ENCODE measurements around the gene ZSCAN22.
"Not testable (repeated sequence)": the region's sequence is repeated elsewhere in the genome, so short reads cannot be mapped to it uniquely, and the experiment has no call there.

Gene ZSCAN22

DNA sequence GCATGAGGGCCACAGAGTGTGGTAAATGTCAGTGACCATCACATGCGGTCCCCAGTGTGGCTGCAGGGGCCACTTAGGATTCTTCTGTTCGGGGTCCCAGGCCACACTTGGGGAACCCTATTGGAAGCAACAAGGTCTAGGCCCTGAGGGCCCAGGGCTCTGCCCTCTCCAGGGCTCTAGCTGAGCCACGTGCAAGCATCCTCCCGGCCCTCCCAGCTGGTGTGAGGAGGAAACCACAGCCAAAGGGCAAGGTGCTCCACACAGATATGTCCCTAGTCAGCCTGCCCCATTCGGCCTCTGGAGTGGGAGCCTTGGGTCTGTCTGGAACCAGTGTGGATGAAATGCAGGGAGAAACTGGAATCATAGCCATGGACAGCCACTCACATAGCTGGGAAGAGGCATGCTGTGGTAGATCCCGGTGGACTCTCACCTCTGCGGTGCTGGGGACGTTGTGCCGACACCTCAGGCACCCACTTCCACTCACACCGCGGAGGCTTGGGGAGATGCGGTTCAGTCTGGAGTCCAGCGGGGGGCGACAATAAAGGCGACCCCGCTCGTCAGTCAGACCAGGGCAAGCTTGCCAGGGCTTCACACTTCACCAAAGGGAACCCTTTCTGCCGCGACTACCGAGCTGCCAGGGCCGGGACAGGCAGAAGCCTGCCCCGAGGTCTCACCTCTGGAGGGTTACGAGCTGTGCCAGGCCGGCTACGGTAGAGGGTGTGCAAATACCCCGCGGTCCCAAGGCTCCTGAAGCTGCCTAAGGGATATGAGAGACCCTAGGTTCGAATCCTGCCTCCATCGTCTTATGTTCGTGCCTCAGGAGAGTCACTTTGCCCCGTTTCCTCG, 40.0 kb downstream of the ZSCAN22 start:
- ChIA-PET CTCF (no interaction called here), POLR2A (no interaction called here)
- TF ChIP-seq, protein P1, sequence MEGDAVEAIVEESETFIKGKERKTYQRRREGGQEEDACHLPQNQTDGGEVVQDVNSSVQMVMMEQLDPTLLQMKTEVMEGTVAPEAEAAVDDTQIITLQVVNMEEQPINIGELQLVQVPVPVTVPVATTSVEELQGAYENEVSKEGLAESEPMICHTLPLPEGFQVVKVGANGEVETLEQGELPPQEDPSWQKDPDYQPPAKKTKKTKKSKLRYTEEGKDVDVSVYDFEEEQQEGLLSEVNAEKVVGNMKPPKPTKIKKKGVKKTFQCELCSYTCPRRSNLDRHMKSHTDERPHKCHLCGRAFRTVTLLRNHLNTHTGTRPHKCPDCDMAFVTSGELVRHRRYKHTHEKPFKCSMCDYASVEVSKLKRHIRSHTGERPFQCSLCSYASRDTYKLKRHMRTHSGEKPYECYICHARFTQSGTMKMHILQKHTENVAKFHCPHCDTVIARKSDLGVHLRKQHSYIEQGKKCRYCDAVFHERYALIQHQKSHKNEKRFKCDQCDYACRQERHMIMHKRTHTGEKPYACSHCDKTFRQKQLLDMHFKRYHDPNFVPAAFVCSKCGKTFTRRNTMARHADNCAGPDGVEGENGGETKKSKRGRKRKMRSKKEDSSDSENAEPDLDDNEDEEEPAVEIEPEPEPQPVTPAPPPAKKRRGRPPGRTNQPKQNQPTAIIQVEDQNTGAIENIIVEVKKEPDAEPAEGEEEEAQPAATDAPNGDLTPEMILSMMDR (IDR thresholded peaks at IDR 0.05; ENCODE audit: control extremely low read depth, extremely low read depth, low read depth, missing control alignments), result no peak
- DNase-seq (ENCODE audit: extremely low spot score), result no peak

DNA sequence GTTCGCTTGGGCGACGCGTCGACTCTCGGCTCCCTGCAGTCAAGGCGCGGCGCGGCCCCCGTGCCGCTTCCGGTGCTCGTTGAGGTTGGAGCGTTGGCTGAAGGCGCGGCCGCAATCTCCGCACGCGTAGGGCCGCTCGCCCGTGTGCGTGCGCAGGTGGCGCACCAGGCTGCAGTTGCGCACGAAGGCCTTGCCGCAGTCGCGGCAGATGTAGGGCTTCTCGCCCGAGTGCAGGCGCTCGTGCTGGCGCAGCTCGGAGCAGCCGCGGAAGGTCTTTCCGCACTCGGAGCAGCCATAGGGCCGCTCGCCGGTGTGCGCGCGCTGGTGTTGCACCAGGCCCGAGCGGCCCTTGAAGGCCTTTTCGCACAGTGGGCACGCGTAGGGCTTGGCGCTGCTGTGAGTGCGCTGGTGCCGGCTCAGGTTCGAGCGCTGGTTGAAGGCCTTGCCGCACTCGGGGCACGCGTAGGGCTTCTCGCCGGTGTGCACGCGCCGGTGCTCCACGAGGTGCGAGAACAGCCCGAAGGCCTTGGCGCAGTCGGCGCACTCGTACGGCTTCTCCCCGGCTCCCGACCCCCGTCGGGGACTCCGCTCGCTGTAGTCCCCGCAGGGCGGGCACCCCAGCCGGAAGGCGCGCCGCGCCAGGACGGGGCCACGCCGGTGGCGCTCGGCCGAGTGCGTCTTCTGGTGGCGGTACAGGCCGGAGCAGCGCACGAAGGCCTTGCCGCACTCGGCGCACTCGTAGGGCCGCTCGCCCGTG, 41.1 kb downstream of the ZSCAN22 start:
- DNase-seq (ENCODE audit: extremely low spot score), result no peak
- TF ChIP-seq, protein P1 (IDR thresholded peaks at IDR 0.05; ENCODE audit: control extremely low read depth, extremely low read depth, low read depth, missing control alignments), result no peak
- ChIA-PET CTCF (no interaction called here), POLR2A (no interaction called here)

DNA sequence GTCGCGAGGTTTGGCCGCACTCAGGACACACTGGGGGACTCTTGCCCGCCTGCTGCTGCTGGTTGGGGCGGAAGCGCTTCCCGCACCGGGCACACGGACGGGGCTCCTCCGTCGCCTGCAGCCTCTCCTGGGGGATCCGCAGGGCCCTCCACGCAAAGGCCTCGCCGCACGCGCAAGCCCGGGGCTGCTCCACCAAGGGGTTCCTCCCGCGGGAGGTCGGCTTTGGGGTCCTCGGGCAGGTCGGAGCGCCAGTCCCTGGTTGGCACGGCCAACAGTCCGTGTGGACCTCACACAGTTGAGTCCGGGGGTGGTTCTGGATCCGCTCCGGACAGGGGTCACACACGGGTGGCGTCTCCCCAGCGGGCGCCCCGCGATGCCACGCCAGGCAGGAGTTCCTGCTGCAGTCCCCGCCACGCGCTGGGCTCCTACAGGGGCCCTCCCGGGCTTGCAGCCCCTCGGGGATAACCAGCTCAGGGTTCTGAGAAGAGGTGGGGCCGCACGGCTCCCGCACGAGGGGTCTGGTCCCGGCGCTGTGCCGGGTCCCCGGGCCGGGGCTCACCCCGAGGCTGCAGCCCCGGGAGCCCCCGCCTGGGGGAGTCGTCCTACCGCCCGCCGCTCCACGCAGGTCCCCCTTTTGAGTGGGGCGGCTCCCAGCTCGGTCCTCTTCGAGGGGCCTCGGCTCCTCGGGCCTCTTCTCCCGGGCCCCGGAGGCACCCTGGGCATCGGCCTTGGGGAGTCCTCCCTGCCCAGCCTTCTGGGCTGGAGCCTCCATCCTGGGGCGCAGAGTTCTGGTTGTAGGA, 42.0 kb downstream of the ZSCAN22 start:
- CTCF ChIA-PET, result no interaction called here
- no peak for DNase-seq (ENCODE audit: extremely low spot score)
- POLR2A ChIA-PET, result interaction anchor here (0.5 kb wide), 1 partner anchor 55 kb away, joined by 4 read pairs; no protein-coding TSS in a partner anchor
- TF ChIP-seq, protein P1 (IDR thresholded peaks at IDR 0.05; ENCODE audit: control extremely low read depth, extremely low read depth, low read depth, missing control alignments), result no peak

DNA sequence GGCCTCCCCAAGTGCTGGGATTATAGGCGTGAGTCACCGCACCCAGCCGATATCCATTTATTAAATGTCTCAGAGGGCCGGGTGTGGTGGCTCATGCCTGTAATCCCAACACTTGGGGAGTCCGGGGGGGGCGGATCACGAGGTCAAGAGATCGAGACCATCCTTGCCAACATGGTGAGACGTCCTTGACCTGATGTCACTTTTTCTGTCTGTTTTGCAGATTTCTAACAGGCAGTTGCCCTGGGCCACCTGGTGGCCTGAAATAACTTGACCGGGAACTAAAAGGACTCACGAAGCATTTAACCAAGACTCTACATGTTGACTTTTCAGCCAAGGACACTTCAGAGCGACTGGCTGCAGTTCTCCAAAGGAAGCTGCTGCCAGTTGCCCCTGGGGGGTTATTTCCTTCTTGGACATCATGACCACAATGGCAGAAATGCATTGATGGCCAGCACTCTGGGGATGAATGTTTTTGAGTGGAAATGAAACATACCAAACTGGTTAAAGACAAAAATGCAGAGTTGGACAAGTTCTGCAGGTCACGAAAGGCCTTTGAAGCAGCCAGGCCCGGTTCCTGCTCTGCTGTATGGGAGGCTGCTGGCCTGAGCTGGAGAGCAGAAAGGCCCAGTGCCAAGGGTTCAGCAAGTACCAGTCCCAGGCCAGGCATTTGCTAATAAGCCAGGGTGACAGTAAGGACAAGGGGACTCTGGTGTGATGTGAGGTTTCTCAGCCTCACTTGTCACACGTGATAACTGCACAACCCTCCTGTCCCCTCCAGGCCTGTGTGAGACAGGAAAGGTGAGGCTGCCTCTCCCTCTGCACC, 45.7 kb downstream of the ZSCAN22 start:
- POLR2A ChIA-PET, result no interaction called here
- no peak for DNase-seq (ENCODE audit: extremely low spot score)
- TF ChIP-seq, protein P1 (IDR thresholded peaks at IDR 0.05; ENCODE audit: control extremely low read depth, extremely low read depth, low read depth, missing control alignments), result no peak
- CTCF ChIA-PET, result interaction anchor here (1.1 kb wide), 1 partner anchor 20 kb away, joined by 3 read pairs; no protein-coding TSS in a partner anchor

DNA sequence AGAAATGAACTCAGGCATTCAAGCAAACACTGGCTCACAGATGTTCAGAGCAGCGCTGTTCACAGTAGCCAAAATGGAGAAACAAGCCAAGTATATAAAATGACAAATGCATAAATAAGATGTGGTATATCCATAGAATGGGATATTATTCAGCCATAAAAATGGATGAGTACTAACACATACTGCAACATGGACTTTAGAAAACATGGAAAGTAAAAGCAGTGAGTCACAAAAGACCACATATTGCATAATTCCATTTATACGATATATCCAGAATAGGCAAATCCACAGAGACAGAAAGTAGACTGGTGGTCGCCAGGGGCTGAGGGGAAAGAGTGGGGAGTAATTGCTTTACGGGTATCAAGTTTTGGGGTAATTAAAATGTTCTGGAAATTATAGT, 47.4 kb downstream of the ZSCAN22 start:
- CTCF ChIA-PET, result interaction anchor here (0.9 kb wide), 1 partner anchor 11 kb away, joined by 5 read pairs; the partner anchor contains the start of gene ZNF497
- TF ChIP-seq, protein P1 (IDR thresholded peaks at IDR 0.05; ENCODE audit: control extremely low read depth, extremely low read depth, low read depth, missing control alignments), result no peak
- POLR2A ChIA-PET, result interaction anchor here (1.1 kb wide), 1 partner anchor 10 kb away, joined by 3 read pairs; no protein-coding TSS in a partner anchor
- no peak for DNase-seq (ENCODE audit: extremely low spot score)

DNA sequence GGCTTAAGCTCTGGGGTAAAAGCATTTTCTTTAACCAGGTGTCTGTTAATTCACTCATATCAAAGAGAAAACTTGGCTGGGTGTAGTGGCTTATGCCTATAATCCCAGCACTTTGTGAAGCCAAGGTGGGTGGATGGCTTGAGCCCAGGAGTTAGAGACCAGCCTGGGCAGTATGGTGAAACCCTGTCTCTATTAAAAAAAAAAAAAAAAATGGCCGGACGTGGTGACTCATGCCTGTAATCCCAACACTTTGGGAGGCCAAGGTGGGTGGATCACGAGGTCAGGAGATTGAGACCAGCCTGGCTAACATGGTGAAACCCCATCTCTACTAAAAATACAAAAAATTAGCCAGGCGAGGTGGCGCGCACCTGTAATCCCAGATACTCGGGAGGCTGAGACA, 49.9 kb downstream of the ZSCAN22 start:
- DNase-seq (ENCODE audit: extremely low spot score); POLR2A ChIA-PET; CTCF ChIA-PET: not testable (repeated sequence)

Measured in GM10248 (cell line).